K562 (cell line): ENCODE data around the gene ADCY5. TPM values are rescaled to one million over a fixed set of nuclear protein-coding genes. Genes with fewer than 3 reads are reported as not detected.

Source experiments
- ATAC-seq: fragments of 200-7000 bp; cut with Tn5 transposase; 3 replicates; pipeline ENCODE4 v1.9.1; 2020; ENCODE audit warnings: moderate library complexity
- BruUV-seq: library from RNA; stranded (reverse); fragments of 400-500 nt; replicated peaks from 2 replicates; lab custom pipeline; 2021; lab: Mats Ljungman, UMichigan
- CTCF ChIA-PET: fragments of 300-600 bp; formaldehyde crosslinking; extraction: SDS; loops from one replicate; lab custom pipeline; 2021; ENCODE audit warnings: low intra/inter-chr PET ratio; lab: Yijun Ruan, JAX
- POLR2A ChIA-PET: fragments of 300-600, 350-650 bp; sonication (Branson Sonifier 250); formaldehyde crosslinking; extraction: SDS; loops from one replicate; lab custom pipeline; 2021; ENCODE audit warnings: antibody characterized with exemption, inconsistent platforms; lab: Yijun Ruan, JAX
- DNase-seq, 4 experiments: peaks; one replicate each; pipeline versions ENCODE4 v3.0.0 to v3.0.0-alpha.2; 2011 to 2018; ENCODE audit warnings: low spot score in 3 of 4, mixed read lengths in 3 of 4; ENCODE audit errors: extremely low read depth in 1 of 4
- FAIRE-seq: peaks from 2 replicates; lab custom pipeline; 2011; peaks lifted over from hg19 to GRCh38; lab: Jason Lieb, UNC
- H2AFZ ChIP-seq: 2 replicates; pipeline ENCODE4 v1.6.0; 2011; ENCODE audit warnings: low read depth, low read length, control low read depth, inconsistent platforms
- H3K27ac ChIP-seq: fragments of 200-600 bp; 3 replicates; pipeline ENCODE4 v1.8.0; 2011; ENCODE audit warnings: low read depth, mild to moderate bottlenecking, control low read depth, inconsistent platforms, low read length, moderate library complexity, mixed read lengths; ENCODE audit errors: extremely low read depth
- H3K27me3 ChIP-seq, 2 experiments: fragments of 300-600 bp in 1 of 2; 2 replicates in 1 of 2; 3 replicates in 1 of 2; pipeline versions ENCODE4 v1.6.0 to v1.8.0; 2011; ENCODE audit warnings: inconsistent platforms in 2 of 2, low read length in 2 of 2, mild to moderate bottlenecking in 1 of 2, mixed read lengths in 1 of 2, moderate library complexity in 1 of 2; ENCODE audit not compliant: control insufficient read depth in 2 of 2, insufficient read depth in 2 of 2
- H3K36me3 ChIP-seq: fragments of 300-600 bp; 3 replicates; pipeline ENCODE4 v1.8.0; 2011; ENCODE audit warnings: mild to moderate bottlenecking, low read length, inconsistent platforms; ENCODE audit not compliant: control insufficient read depth, insufficient read depth
- H3K4me1 ChIP-seq, 2 experiments: fragments of 200-600 bp in 1 of 2; replicated peaks in 1 of 2; 2 replicates in 1 of 2; 3 replicates in 1 of 2; pipeline versions ENCODE4 v1.5.1 to v1.8.0; 2011; ENCODE audit warnings: inconsistent platforms in 2 of 2, low read length in 2 of 2, mild to moderate bottlenecking in 1 of 2, mixed read lengths in 1 of 2, moderate library complexity in 1 of 2; ENCODE audit not compliant: control insufficient read depth in 2 of 2, insufficient read depth in 2 of 2
- H3K4me2 ChIP-seq: 2 replicates; pipeline ENCODE4 v1.6.1; 2011; ENCODE audit warnings: low read length, control low read depth, inconsistent platforms, mixed read lengths; ENCODE audit not compliant: insufficient read depth
- H3K4me3 ChIP-seq: fragments of 200-600 bp; sonication (generic), shearing (Covaris generic); 2 replicates; pipeline ENCODE4 v1.5.1; 2016; ENCODE audit warnings: control low read depth, inconsistent platforms
- H3K79me2 ChIP-seq: fragments of 200-600 bp; 3 replicates; pipeline ENCODE4 v1.8.0; 2011; ENCODE audit warnings: low read length, inconsistent platforms; ENCODE audit not compliant: control insufficient read depth, insufficient read depth
- H3K9ac ChIP-seq, 2 experiments: 2 replicates each; pipeline versions ENCODE4 v1.6.0 to v1.6.1; 2011; ENCODE audit warnings: low read depth in 2 of 2, low read length in 2 of 2, control low read depth in 1 of 2, inconsistent platforms in 1 of 2, mild to moderate bottlenecking in 1 of 2, mixed read lengths in 1 of 2; ENCODE audit not compliant: insufficient read depth in 1 of 2
- H3K9me1 ChIP-seq: one replicate; pipeline ENCODE4 v1.6.0; 2011; ENCODE audit warnings: inconsistent platforms, mild to moderate bottlenecking, low read length, moderate library complexity; ENCODE audit not compliant: control insufficient read depth, insufficient read depth
- H3K9me3 ChIP-seq: replicated peaks from 2 replicates; pipeline ENCODE4 v1.5.1; 2011; ENCODE audit warnings: low read depth, low read length, inconsistent platforms; ENCODE audit not compliant: control insufficient read depth, insufficient read depth
- H4K20me1 ChIP-seq: replicated peaks from 2 replicates; pipeline ENCODE4 v1.6.1; 2011; ENCODE audit warnings: low read length, inconsistent platforms, mixed read lengths; ENCODE audit not compliant: control insufficient read depth, insufficient read depth
- ERF ChIP-seq: fragments of 450-650 bp; formaldehyde crosslinking; IDR thresholded peaks from 2 replicates; pipeline ENCODE4 v1.4.0; 2020; ENCODE audit warnings: mild to moderate bottlenecking, mixed read lengths
- GATA2 ChIP-seq: sonication (generic); formaldehyde crosslinking; IDR thresholded peaks from 2 replicates; pipeline ENCODE4 v1.4.0; 2020; ENCODE audit warnings: mild to moderate bottlenecking, missing genetic modification reagents
- JUNB ChIP-seq: fragments of 450-650 bp; formaldehyde crosslinking; conservative IDR thresholded peaks from 2 replicates; pipeline ENCODE4 v1.4.0; 2020; ENCODE audit warnings: mild to moderate bottlenecking
- KDM1A ChIP-seq, 2 experiments: fragments of 450-650 bp; IDR thresholded peaks; 2 replicates each; pipeline ENCODE4 v1.6.1; 2016; ENCODE audit warnings: mild to moderate bottlenecking in 2 of 2
- KLF6 ChIP-seq: fragments of 250-450 bp; sonication (Bioruptor Pico); IDR thresholded peaks from 2 replicates; pipeline ENCODE4 v1.4.0; 2020; ENCODE audit warnings: mild to moderate bottlenecking, moderate library complexity, borderline replicate concordance
- MXI1 ChIP-seq: IDR thresholded peaks from 2 replicates; pipeline ENCODE4 v1.6.1; 2011; ENCODE audit warnings: low read depth, mild to moderate bottlenecking, improper control_type of control experiment, low read length
- NFIC ChIP-seq: fragments of 450-650 bp; IDR thresholded peaks from 2 replicates; pipeline ENCODE4 v1.6.1; 2017; ENCODE audit warnings: mild to moderate bottlenecking, inconsistent platforms
- RBM22 ChIP-seq: fragments of 200-400 bp; formaldehyde crosslinking; IDR thresholded peaks from 2 replicates; pipeline ENCODE4 v1.6.1; 2018; ENCODE audit warnings: low read length, low read depth; ENCODE audit not compliant: poor library complexity, severe bottlenecking
- SMARCA5 ChIP-seq: fragments of 450-650 bp; IDR thresholded peaks from 2 replicates; pipeline ENCODE4 v1.6.1; 2016
- ZNF695 ChIP-seq: fragments of 450-650 bp; formaldehyde crosslinking; IDR thresholded peaks from 2 replicates; pipeline ENCODE4 v1.4.0; 2020; ENCODE audit warnings: mild to moderate bottlenecking, moderate library complexity
- ZNF75A ChIP-seq: fragments of 450-650 bp; formaldehyde crosslinking; IDR thresholded peaks from 2 replicates; pipeline ENCODE4 v1.4.0; 2020; ENCODE audit warnings: mild to moderate bottlenecking
- WGBS: fragments of 100-300 bp; shearing (Covaris generic); methylation state at CpG from one replicate; pipeline ENCODE4 v1.1.6; 2016; ENCODE audit warnings: low coverage, mixed read lengths; ENCODE audit not compliant: insufficient coverage; ENCODE audit errors: missing lambda C conversion rate; 5-methylcytosine and 5-hydroxymethylcytosine counted together
- in situ Hi-C: fragments of 300-500 bp; cut with MboI; formaldehyde crosslinking; loops from 4 replicates; pipeline ENCODE4 v1.15.0; 2018; ENCODE audit warnings: inconsistent platforms, mixed read lengths
- intact Hi-C: fragments of 100-400 bp; cut with micrococcal nuclease; formaldehyde crosslinking; loops from 2 replicates; pipeline ENCODE4 v1.14.2; 2022
- polyA plus RNA-seq, 8 experiments: library from polyadenylated mRNA; depleted of rRNA in 4 of 8; stranded (reverse) in 5 of 8; unstranded in 3 of 8; fragments of >200 nt; fragmentation: Nextera tagmentation in 2 of 8; fragmentation: Illumina TruSeq in 1 of 8; extraction: Ambion mirVana in 2 of 8; extraction: Trizol in 1 of 8; gene quantifications; 2 replicates each; pipeline versions ENCODE4 v1.2.1 to v1.2.3, GENCODE V29; 2011 to 2014; ENCODE audit warnings: inconsistent platforms in 1 of 8, missing spikeins in 1 of 8
- total RNA-seq, 7 experiments: library from RNA; depleted of rRNA in 6 of 7; stranded (reverse); fragments of >200 nt in 6 of 7; fragmentation: Illumina TruSeq in 2 of 7; extraction: Trizol in 2 of 7; gene quantifications; 2 replicates each; pipeline versions ENCODE4 v1.2.1 to v1.2.3, GENCODE V29; 2011 to 2021; ENCODE audit warnings: low replicate concordance in 1 of 7
- TF ChIP-seq, protein P1 (sequence below): sonication (generic); formaldehyde crosslinking; IDR thresholded peaks from 2 replicates; pipeline ENCODE4 v1.8.1; 2023; ENCODE audit warnings: missing genetic modification reagents, mild to moderate bottlenecking, borderline replicate concordance

Gene ADCY5
- total and polyA plus RNA-seq, 9 of the 15 experiments (the other 6 are each of a cell fraction or from before 2014, with no cell fraction given) = under 0.01 TPM; not detected in 8

- H3K9me3 ChIP-seq = no peaks in the 10 kb centered on the region
- no peaks in the 10 kb centered on the region for H3K79me2 ChIP-seq
- no TSS peak for BruUV-seq
- DNase-seq = no peak
- H3K27ac ChIP-seq = no peak overlapping the region
- no peak overlapping the region for H3K9ac ChIP-seq
- no peaks in the 10 kb centered on the region for H3K9me1 ChIP-seq
- intact Hi-C loops = no loop called here
- no peak for FAIRE-seq
- ChIA-PET CTCF (no interaction called here), POLR2A (interaction anchor here (0.8 kb wide), 1 partner anchor 72 kb away, joined by 4 read pairs; no protein-coding TSS in a partner anchor)
- no peak for ATAC-seq
- no peaks in the 10 kb centered on the region for H3K36me3 ChIP-seq
- in situ Hi-C loops = no loop called here
- no peak overlapping the region for H3K4me3 ChIP-seq
- peaks cover 2 to 43% of the 10 kb centered on the region in 2 experiments; a peak in 4 of 5 replicates for H3K27me3 ChIP-seq
- TF ChIP-seq ERF (CRISPR knock-in tag) = no peak
- no peak for TF ChIP-seq GATA2 (CRISPR knock-in tag)
- TF ChIP-seq, protein P1, sequence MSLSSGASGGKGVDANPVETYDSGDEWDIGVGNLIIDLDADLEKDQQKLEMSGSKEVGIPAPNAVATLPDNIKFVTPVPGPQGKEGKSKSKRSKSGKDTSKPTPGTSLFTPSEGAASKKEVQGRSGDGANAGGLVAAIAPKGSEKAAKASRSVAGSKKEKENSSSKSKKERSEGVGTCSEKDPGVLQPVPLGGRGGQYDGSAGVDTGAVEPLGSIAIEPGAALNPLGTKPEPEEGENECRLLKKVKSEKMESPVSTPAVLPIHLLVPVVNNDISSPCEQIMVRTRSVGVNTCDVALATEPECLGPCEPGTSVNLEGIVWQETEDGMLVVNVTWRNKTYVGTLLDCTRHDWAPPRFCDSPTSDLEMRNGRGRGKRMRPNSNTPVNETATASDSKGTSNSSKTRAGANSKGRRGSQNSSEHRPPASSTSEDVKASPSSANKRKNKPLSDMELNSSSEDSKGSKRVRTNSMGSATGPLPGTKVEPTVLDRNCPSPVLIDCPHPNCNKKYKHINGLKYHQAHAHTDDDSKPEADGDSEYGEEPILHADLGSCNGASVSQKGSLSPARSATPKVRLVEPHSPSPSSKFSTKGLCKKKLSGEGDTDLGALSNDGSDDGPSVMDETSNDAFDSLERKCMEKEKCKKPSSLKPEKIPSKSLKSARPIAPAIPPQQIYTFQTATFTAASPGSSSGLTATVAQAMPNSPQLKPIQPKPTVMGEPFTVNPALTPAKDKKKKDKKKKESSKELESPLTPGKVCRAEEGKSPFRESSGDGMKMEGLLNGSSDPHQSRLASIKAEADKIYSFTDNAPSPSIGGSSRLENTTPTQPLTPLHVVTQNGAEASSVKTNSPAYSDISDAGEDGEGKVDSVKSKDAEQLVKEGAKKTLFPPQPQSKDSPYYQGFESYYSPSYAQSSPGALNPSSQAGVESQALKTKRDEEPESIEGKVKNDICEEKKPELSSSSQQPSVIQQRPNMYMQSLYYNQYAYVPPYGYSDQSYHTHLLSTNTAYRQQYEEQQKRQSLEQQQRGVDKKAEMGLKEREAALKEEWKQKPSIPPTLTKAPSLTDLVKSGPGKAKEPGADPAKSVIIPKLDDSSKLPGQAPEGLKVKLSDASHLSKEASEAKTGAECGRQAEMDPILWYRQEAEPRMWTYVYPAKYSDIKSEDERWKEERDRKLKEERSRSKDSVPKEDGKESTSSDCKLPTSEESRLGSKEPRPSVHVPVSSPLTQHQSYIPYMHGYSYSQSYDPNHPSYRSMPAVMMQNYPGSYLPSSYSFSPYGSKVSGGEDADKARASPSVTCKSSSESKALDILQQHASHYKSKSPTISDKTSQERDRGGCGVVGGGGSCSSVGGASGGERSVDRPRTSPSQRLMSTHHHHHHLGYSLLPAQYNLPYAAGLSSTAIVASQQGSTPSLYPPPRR (CRISPR knock-in tag) = no peak
- TF ChIP-seq MXI1 = no peak
- TF ChIP-seq ZNF695 (CRISPR knock-in tag) = no peak
- no peak for TF ChIP-seq NFIC
- no peak for TF ChIP-seq JUNB
- TF ChIP-seq ZNF75A = no peak
- TF ChIP-seq KLF6 (CRISPR knock-in tag) = no peak
- TF ChIP-seq KDM1A (IDR thresholded peaks at IDR 0.05) = no peak
- TF ChIP-seq RBM22 = no peak
- no peak for TF ChIP-seq SMARCA5
- no peaks in the 10 kb centered on the region; a peak in 1 of 5 replicates for H3K4me1 ChIP-seq
- 4% methylated on average over 3 of the region's 5 CpGs for WGBS
- no peaks in the 10 kb centered on the region for H4K20me1 ChIP-seq
- no peak overlapping the region for H3K4me2 ChIP-seq
- H2AFZ ChIP-seq = no peak overlapping the region
Observed at GRCh38 chr3:123422457-123422856, 26.4 kb downstream of the ADCY5 start.
